ENCODE data around the gene CAMP. TPM values are rescaled to one million over a fixed set of nuclear protein-coding genes. Genes with fewer than 3 reads are reported as not detected.
A peak's percentile ranks its signal among the peaks of the same experiment; 100 is the strongest.

CAMP gene, protein sequence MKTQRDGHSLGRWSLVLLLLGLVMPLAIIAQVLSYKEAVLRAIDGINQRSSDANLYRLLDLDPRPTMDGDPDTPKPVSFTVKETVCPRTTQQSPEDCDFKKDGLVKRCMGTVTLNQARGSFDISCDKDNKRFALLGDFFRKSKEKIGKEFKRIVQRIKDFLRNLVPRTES
- total RNA-seq (2021), result not detected in 2 replicates
- not detected for Bru-seq, nascent RNA
- BruChase-seq, experiment 1, labeled RNA remaining after a 2-hour chase, result not detected
- BruChase-seq, experiment 2, labeled RNA remaining after a 6-hour chase, result percentile 14 among the genes with signal in this experiment
- long read RNA-seq, result 0 reads

DNA sequence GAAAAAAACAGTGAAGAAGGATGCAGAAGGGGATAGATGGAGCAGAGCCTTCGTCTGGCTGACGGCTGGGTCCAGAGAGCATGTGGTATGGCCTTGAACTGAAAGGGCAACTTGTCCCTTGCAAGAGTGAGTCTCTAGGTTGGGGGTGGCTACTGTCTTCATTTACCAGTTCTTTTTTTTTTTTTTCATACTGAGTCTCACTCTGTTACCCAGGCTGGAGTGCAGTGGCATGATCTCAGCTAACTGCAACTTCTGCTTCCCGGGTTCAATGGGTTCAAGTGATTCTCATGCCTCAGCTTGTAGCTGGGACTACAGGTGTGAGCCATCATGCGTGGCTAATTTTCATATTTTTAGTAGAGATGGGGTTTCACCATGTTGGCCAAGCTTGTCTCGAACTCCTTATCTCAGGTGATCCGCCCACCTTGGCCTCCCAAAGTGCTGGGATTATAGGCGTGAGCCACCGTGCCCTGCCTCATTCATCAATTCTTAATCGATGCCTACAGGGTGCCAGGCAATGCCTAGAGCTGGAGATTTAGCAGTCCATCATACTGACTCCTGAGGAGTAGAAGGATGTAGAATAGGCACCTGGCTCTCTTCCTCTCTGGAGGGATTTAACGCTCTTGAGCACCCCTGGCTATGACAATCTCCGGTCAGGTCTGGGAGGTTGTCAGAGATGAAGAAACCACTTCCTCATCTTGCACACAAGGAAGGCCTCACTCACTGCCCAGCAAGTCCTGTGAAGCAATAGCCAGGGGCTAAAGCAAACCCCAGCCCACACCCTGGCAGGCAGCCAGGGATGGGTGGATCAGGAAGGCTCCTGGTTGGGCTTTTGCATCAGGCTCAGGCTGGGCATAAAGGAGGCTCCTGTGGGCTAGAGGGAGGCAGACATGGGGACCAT, at the start of gene CAMP:
CAMP (plus strand) TSS at position 880 of the 898 bp plus-strand sequence; CDS start at position 897, 17 bp downstream.
- H3K27me3 ChIP-seq (ENCODE audit: insufficient read depth, low read depth), result no peaks in the 10 kb centered on the region
- peak within 1 kb of the TSS; percentile 63 for H3K4me2 ChIP-seq
- H3K4me1 ChIP-seq (replicated peaks; ENCODE audit: insufficient read depth), result peaks cover 19% of the 10 kb centered on the region
- ChIA-PET CTCF (interaction anchor here (0.6 kb wide), 1 partner anchor 10 kb away, joined by 4 read pairs; no protein-coding TSS in a partner anchor), POLR2A (ENCODE audit: unreplicated experiment) (interaction anchor here (0.6 to 0.7 kb wide), 3 partner anchors 178 to 885 kb away, joined by 3 to 6 read pairs (median 4); no protein-coding TSS in a partner anchor)
- TF ChIP-seq EZH2 (IDR thresholded peaks at IDR 0.05; ENCODE audit: low read depth), result no peak
- TF ChIP-seq, protein P1, sequence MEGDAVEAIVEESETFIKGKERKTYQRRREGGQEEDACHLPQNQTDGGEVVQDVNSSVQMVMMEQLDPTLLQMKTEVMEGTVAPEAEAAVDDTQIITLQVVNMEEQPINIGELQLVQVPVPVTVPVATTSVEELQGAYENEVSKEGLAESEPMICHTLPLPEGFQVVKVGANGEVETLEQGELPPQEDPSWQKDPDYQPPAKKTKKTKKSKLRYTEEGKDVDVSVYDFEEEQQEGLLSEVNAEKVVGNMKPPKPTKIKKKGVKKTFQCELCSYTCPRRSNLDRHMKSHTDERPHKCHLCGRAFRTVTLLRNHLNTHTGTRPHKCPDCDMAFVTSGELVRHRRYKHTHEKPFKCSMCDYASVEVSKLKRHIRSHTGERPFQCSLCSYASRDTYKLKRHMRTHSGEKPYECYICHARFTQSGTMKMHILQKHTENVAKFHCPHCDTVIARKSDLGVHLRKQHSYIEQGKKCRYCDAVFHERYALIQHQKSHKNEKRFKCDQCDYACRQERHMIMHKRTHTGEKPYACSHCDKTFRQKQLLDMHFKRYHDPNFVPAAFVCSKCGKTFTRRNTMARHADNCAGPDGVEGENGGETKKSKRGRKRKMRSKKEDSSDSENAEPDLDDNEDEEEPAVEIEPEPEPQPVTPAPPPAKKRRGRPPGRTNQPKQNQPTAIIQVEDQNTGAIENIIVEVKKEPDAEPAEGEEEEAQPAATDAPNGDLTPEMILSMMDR (conservative IDR thresholded peaks at IDR 0.05), result no peak
- peaks cover 16% of the 10 kb centered on the region for H3F3A ChIP-seq (ENCODE audit: insufficient read depth, low read depth)
- no peak within 1 kb of the TSS for H2AFZ ChIP-seq
- H3K4me3 ChIP-seq, result no peak within 1 kb of the TSS
- H4K20me1 ChIP-seq (ENCODE audit: insufficient read depth), result no peaks in the 10 kb centered on the region
- DNase-seq, result peak; percentile 95 to 98
- H3K27ac ChIP-seq, result peak within 1 kb of the TSS; percentile 65
- H3K79me2 ChIP-seq (ENCODE audit: low read depth), result no peaks in the 10 kb centered on the region
- H3K36me3 ChIP-seq (ENCODE audit: low read depth), result no peaks in the 10 kb centered on the region
- H3K9me3 ChIP-seq (ENCODE audit: insufficient read depth, low read depth), result no peaks in the 10 kb centered on the region
- intact Hi-C loops (cut with micrococcal nuclease; ENCODE audit: unreplicated experiment), result no loop called here
- BruUV-seq (replicated peaks), result no TSS peak
- H3K9me2 ChIP-seq (ENCODE audit: insufficient read depth), result no peaks in the 10 kb centered on the region

DNA sequence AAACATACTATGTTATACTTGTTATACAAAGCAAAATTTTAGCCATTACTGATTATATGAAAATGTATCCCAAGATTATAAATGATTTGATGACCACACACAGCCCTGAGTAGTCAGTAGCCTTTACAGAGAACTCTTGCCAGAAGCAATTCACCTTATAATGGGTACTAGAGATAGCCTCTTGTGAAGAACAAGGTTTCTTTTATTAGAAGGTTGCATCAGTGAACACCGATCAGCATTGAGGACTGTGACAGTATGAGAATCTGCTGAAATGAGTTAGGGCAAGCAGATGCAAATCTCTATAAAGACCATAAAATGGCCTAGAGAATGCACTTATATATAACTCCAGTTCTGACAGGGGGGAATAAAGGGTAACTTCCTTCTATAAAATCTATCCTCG, 45.2 kb upstream of the CAMP start:
- Histone ChIP-seq H3K9me3 (ENCODE audit: insufficient read depth, low read depth) (no peaks in the 10 kb centered on the region), H3F3A (ENCODE audit: insufficient read depth, low read depth) (no peaks in the 10 kb centered on the region; the same call in 1 of the 2 replicates), H3K4me3 (no peak overlapping the region), H3K4me1 (replicated peaks; ENCODE audit: insufficient read depth) (no peaks in the 10 kb centered on the region), H3K79me2 (ENCODE audit: low read depth) (no peaks in the 10 kb centered on the region), H3K4me2 (no peak overlapping the region), H3K27me3 (ENCODE audit: insufficient read depth, low read depth) (no peaks in the 10 kb centered on the region), H3K36me3 (ENCODE audit: low read depth) (peaks cover 13% of the 10 kb centered on the region; the same call in 1 of the 2 replicates), H2AFZ (no peak overlapping the region), H4K20me1 (ENCODE audit: insufficient read depth) (no peaks in the 10 kb centered on the region), H3K9me2 (ENCODE audit: insufficient read depth) (no peaks in the 10 kb centered on the region), H3K27ac (no peak overlapping the region)
- POLR2A ChIA-PET (ENCODE audit: unreplicated experiment), result no interaction called here
- BruUV-seq (replicated peaks), result no TSS peak
- no peak for TF ChIP-seq EZH2 (IDR thresholded peaks at IDR 0.05; ENCODE audit: low read depth)
- TF ChIP-seq, protein P1 (conservative IDR thresholded peaks at IDR 0.05), result no peak
- no peak for DNase-seq
- intact Hi-C loops (cut with micrococcal nuclease; ENCODE audit: unreplicated experiment), result no loop called here
- CTCF ChIA-PET, result no interaction called here

DNA sequence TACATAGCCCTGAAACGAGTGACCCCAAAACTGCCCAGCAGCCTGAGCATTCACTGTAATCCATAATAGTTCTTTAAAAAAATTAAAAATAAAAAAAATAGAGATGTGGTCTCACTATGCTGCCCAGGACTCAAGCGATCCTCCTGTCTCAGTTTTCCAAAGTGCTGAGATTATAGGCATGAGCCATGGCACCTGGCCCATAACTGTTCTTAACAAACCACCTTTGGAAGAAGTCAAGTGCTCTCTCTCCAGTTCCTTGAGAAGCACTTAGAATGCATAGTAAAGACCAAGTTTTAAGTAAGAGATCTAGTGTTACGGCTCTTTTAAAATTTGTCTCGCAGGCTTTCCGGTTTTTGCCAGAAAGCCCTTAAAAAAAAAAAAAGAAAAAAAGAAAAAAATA, 43.3 kb upstream of the CAMP start:
- Histone ChIP-seq H3K27ac (no peak overlapping the region), H3K4me1 (replicated peaks; ENCODE audit: insufficient read depth) (no peaks in the 10 kb centered on the region), H3K9me2 (ENCODE audit: insufficient read depth) (no peaks in the 10 kb centered on the region), H3K27me3 (ENCODE audit: insufficient read depth, low read depth) (no peaks in the 10 kb centered on the region), H3K79me2 (ENCODE audit: low read depth) (no peaks in the 10 kb centered on the region), H2AFZ (no peak overlapping the region), H4K20me1 (ENCODE audit: insufficient read depth) (no peaks in the 10 kb centered on the region), H3K4me3 (no peak overlapping the region), H3K36me3 (ENCODE audit: low read depth) (peaks cover 17% of the 10 kb centered on the region; the same call in 1 of the 2 replicates), H3K4me2 (no peak overlapping the region), H3K9me3 (ENCODE audit: insufficient read depth, low read depth) (no peaks in the 10 kb centered on the region), H3F3A (ENCODE audit: insufficient read depth, low read depth) (no peaks in the 10 kb centered on the region; the same call in 1 of the 2 replicates)
- DNase-seq, result no peak
- ChIA-PET POLR2A (ENCODE audit: unreplicated experiment) (no interaction called here), CTCF (no interaction called here)
- no TSS peak for BruUV-seq (replicated peaks)
- TF ChIP-seq EZH2 (IDR thresholded peaks at IDR 0.05; ENCODE audit: low read depth), result no peak
- intact Hi-C loops (cut with micrococcal nuclease; ENCODE audit: unreplicated experiment), result no loop called here
